Esophagus muscularis mucosa (tissue), 4 donors: ENCODE data around the gene ACVR2B.

Source experiments
- CTCF ChIP-seq, 3 experiments: fragments of 200-600 bp in 2 of 3; fragments of 450-650 bp in 1 of 3; sonication (generic) in 2 of 3; IDR thresholded peaks; one replicate each; pipeline ENCODE4 v1.5.1; 2017 to 2019; ENCODE audit warnings: antibody characterized with exemption in 3 of 3, mild to moderate bottlenecking in 2 of 3, moderate library complexity in 1 of 3
- EP300 ChIP-seq: sonication (generic); formaldehyde crosslinking; IDR thresholded peaks from one replicate; pipeline ENCODE4 v1.6.1; 2017; ENCODE audit warnings: antibody characterized with exemption
- POLR2A ChIP-seq: fragments of 450-650 bp; IDR thresholded peaks from one replicate; pipeline ENCODE4 v1.6.1; 2017; ENCODE audit warnings: antibody characterized with exemption, moderate library complexity, mild to moderate bottlenecking, low read depth
- POLR2AphosphoS5 ChIP-seq, 2 donors: sonication (generic); formaldehyde crosslinking; IDR thresholded peaks; one replicate each; pipeline ENCODE4 v1.6.1; 2017; ENCODE audit warnings: antibody characterized with exemption in 2 of 2

- TF ChIP-seq CTCF (IDR thresholded peaks at IDR 0.05) (no peak), POLR2A (no peak), POLR2AphosphoS5 (IDR thresholded peaks at IDR 0.05) (no peak), EP300 (no peak)
Measured at GRCh38 chr3:38528457-38528856, 74.8 kb downstream of the ACVR2B start.
